HEK293 (cell line): ENCODE measurements around the gene CDHR4.
"Not testable (repeated sequence)": the region's sequence is repeated elsewhere in the genome, so short reads cannot be mapped to it uniquely, and the experiment has no call there.

ENCODE experiments used
- CTCF ChIP-seq: fragments of 450-650 bp; formaldehyde crosslinking; IDR thresholded peaks from 2 replicates; pipeline ENCODE4 v1.5.1; 2016; ENCODE audit warnings: missing biosample characterization, missing genetic modification characterization
- MZF1 ChIP-seq: fragments of 450-650 bp; formaldehyde crosslinking; IDR thresholded peaks from 2 replicates; pipeline ENCODE4 v1.5.1; 2017; ENCODE audit warnings: missing biosample characterization, missing genetic modification characterization, borderline replicate concordance
- SP7 ChIP-seq: fragments of 450-650 bp; formaldehyde crosslinking; IDR thresholded peaks from 2 replicates; pipeline ENCODE4 v1.5.1; 2016; ENCODE audit warnings: missing biosample characterization, missing genetic modification characterization
- ZBTB6 ChIP-seq: fragments of 450-650 bp; formaldehyde crosslinking; IDR thresholded peaks from 2 replicates; pipeline ENCODE4 v1.5.1; 2017; ENCODE audit warnings: missing biosample characterization, missing genetic modification characterization
- ZBTB7A ChIP-seq: fragments of 450-650 bp; formaldehyde crosslinking; IDR thresholded peaks from 2 replicates; pipeline ENCODE4 v1.5.1; 2016; ENCODE audit warnings: low read depth, missing biosample characterization, missing genetic modification characterization
- ZNF133 ChIP-seq: fragments of 450-650 bp; formaldehyde crosslinking; IDR thresholded peaks from 2 replicates; pipeline ENCODE4 v1.5.1; 2016; ENCODE audit warnings: missing biosample characterization, missing genetic modification characterization
- ZNF138 ChIP-seq: fragments of 450-650 bp; formaldehyde crosslinking; IDR thresholded peaks from 2 replicates; pipeline ENCODE4 v1.5.1; 2016; ENCODE audit warnings: missing biosample characterization, missing genetic modification characterization, borderline replicate concordance
- ZNF214 ChIP-seq: fragments of 450-650 bp; formaldehyde crosslinking; IDR thresholded peaks from 2 replicates; pipeline ENCODE4 v1.5.1; 2017; ENCODE audit warnings: missing biosample characterization, mild to moderate bottlenecking, missing genetic modification characterization, borderline replicate concordance
- ZNF221 ChIP-seq: fragments of 450-650 bp; formaldehyde crosslinking; IDR thresholded peaks from 2 replicates; pipeline ENCODE4 v1.5.1; 2017; ENCODE audit warnings: missing biosample characterization, missing genetic modification characterization, borderline replicate concordance
- TF ChIP-seq, protein P1 (sequence below): fragments of 450-650 bp; formaldehyde crosslinking; IDR thresholded peaks from 2 replicates; pipeline ENCODE4 v1.5.1; 2016; ENCODE audit warnings: missing biosample characterization, missing genetic modification characterization

GRCh38 chr3:49776101-49776500 lies 23.6 kb downstream of the CDHR4 start:
- TF ChIP-seq CTCF, MZF1, SP7, ZBTB7A, ZNF214, ZNF221, ZBTB6, ZNF138, ZNF133 (tag by site-specific recombination): not testable (repeated sequence)
- TF ChIP-seq, protein P1, sequence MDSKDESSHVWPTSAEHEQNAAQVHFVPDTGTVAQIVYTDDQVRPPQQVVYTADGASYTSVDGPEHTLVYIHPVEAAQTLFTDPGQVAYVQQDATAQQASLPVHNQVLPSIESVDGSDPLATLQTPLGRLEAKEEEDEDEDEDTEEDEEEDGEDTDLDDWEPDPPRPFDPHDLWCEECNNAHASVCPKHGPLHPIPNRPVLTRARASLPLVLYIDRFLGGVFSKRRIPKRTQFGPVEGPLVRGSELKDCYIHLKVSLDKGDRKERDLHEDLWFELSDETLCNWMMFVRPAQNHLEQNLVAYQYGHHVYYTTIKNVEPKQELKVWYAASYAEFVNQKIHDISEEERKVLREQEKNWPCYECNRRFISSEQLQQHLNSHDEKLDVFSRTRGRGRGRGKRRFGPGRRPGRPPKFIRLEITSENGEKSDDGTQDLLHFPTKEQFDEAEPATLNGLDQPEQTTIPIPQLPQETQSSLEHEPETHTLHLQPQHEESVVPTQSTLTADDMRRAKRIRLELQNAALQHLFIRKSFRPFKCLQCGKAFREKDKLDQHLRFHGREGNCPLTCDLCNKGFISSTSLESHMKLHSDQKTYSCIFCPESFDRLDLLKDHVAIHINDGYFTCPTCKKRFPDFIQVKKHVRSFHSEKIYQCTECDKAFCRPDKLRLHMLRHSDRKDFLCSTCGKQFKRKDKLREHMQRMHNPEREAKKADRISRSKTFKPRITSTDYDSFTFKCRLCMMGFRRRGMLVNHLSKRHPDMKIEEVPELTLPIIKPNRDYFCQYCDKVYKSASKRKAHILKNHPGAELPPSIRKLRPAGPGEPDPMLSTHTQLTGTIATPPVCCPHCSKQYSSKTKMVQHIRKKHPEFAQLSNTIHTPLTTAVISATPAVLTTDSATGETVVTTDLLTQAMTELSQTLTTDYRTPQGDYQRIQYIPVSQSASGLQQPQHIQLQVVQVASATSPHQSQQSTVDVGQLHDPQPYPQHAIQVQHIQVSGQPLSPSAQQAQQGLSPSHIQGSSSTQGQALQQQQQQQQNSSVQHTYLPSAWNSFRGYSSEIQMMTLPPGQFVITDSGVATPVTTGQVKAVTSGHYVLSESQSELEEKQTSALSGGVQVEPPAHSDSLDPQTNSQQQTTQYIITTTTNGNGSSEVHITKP (tag by site-specific recombination): not testable (repeated sequence)
